Fibroblast of upper back skin (primary cell): ENCODE measurements around the gene UGDH.

Source experiments
- DNase-seq: peaks from one replicate; pipeline ENCODE4 v3.0.0-alpha.2; 2013

The UGDH gene

GRCh38 chr4:39451423-39452023 lies 75.7 kb downstream of the UGDH start:
- no peak for DNase-seq

- no peak for DNase-seq
Observed at GRCh38 chr4:39450618-39451017, 76.6 kb downstream of the UGDH start.
